SJCRH30 (cell line): ENCODE results near the gene NEUROD4. TPM values are rescaled to one million over a fixed set of nuclear protein-coding genes. Genes with fewer than 3 reads are reported as not detected.

ENCODE experiments used
- DNase-seq, 2 experiments: peaks; one replicate each; pipeline ENCODE4 v3.0.0-alpha.2; 2015 to 2020
- H3K27ac ChIP-seq: fragments of 250-450 bp; sonication (Bioruptor Pico); 2 replicates; pipeline ENCODE4 v1.5.1; 2020; ENCODE audit warnings: mild to moderate bottlenecking, moderate library complexity
- H3K27me3 ChIP-seq: fragments of 250-450 bp; sonication (Bioruptor Pico); 2 replicates; pipeline ENCODE4 v1.5.1; 2020; ENCODE audit warnings: mild to moderate bottlenecking, moderate library complexity
- H3K36me3 ChIP-seq: fragments of 250-450 bp; sonication (Bioruptor Pico); 2 replicates; pipeline ENCODE4 v1.5.1; 2020; ENCODE audit warnings: mild to moderate bottlenecking, moderate library complexity
- H3K4me1 ChIP-seq: fragments of 250-450 bp; sonication (Bioruptor Pico); 2 replicates; pipeline ENCODE4 v1.5.1; 2020; ENCODE audit warnings: mild to moderate bottlenecking, moderate library complexity
- H3K4me3 ChIP-seq: fragments of 250-450 bp; sonication (Bioruptor Pico); 2 replicates; pipeline ENCODE4 v1.5.1; 2020; ENCODE audit warnings: mild to moderate bottlenecking, moderate library complexity
- H3K9me3 ChIP-seq: fragments of 250-450 bp; sonication (Bioruptor Pico); replicated peaks from 2 replicates; pipeline ENCODE4 v1.5.1; 2020; ENCODE audit warnings: mild to moderate bottlenecking, moderate library complexity
- total RNA-seq: library from RNA; depleted of rRNA; stranded (reverse); fragments of >200 nt; shearing (Covaris generic); gene quantifications from 2 replicates; pipeline ENCODE4 v1.2.3, GENCODE V29; 2014

The NEUROD4 gene
- total RNA-seq, 1 experiment from 2014 or later: not detected

GRCh38 chr12:55025508-55025907 is 5.7 kb downstream of the NEUROD4 start:
- Histone ChIP-seq H3K27me3 (no peaks in the 10 kb centered on the region), H3K4me3 (no peak overlapping the region)

GRCh38 chr12:55034218-55034617 is 14.4 kb downstream of the NEUROD4 start:
- H3K27ac ChIP-seq: no peak overlapping the region
- DNase-seq: no peak

More at GRCh38 chr12:55025508-55025907, 5.7 kb downstream of the NEUROD4 start:
- H3K4me1 ChIP-seq: no peaks in the 10 kb centered on the region
- H3K36me3 ChIP-seq: no peaks in the 10 kb centered on the region
- no peak overlapping the region for H3K27ac ChIP-seq
- no peaks in the 10 kb centered on the region for H3K9me3 ChIP-seq
- DNase-seq: no peak

GRCh38 chr12:55036326-55037115 is 16.7 kb downstream of the NEUROD4 start:
- no peak overlapping the region for H3K27ac ChIP-seq
- H3K27me3 ChIP-seq: no peaks in the 10 kb centered on the region
- no peaks in the 10 kb centered on the region for H3K36me3 ChIP-seq
- no peak for DNase-seq
- no peaks in the 10 kb centered on the region for H3K4me1 ChIP-seq
- H3K4me3 ChIP-seq: no peak overlapping the region
- H3K9me3 ChIP-seq: no peaks in the 10 kb centered on the region

More at GRCh38 chr12:55034218-55034617, 14.4 kb downstream of the NEUROD4 start:
- H3K36me3 ChIP-seq: no peaks in the 10 kb centered on the region
- H3K9me3 ChIP-seq: no peaks in the 10 kb centered on the region
- no peaks in the 10 kb centered on the region for H3K27me3 ChIP-seq
- no peaks in the 10 kb centered on the region for H3K4me1 ChIP-seq
- H3K4me3 ChIP-seq: no peak overlapping the region

- H3K4me1 ChIP-seq: no peaks in the 10 kb centered on the region
Observed at GRCh38 chr12:55037351-55037987, 17.7 kb downstream of the NEUROD4 start.

GRCh38 chr12:55039395-55040354 is 19.9 kb downstream of the NEUROD4 start:
- H3K9me3 ChIP-seq: no peaks in the 10 kb centered on the region
- H3K36me3 ChIP-seq: no peaks in the 10 kb centered on the region
- H3K4me3 ChIP-seq: no peak overlapping the region
- H3K4me1 ChIP-seq: no peaks in the 10 kb centered on the region
- H3K27ac ChIP-seq: no peak overlapping the region
- H3K27me3 ChIP-seq: no peaks in the 10 kb centered on the region
- no peak for DNase-seq

More at GRCh38 chr12:55037351-55037987, 17.7 kb downstream of the NEUROD4 start:
- peak in 1 of 2 experiments; percentile 27 for DNase-seq
- H3K4me3 ChIP-seq: no peak overlapping the region
- H3K36me3 ChIP-seq: no peaks in the 10 kb centered on the region
- H3K9me3 ChIP-seq: no peaks in the 10 kb centered on the region
- no peak overlapping the region for H3K27ac ChIP-seq
- H3K27me3 ChIP-seq: no peaks in the 10 kb centered on the region

- Histone ChIP-seq H3K36me3 (no peaks in the 10 kb centered on the region), H3K9me3 (no peaks in the 10 kb centered on the region), H3K4me3 (no peak overlapping the region), H3K27me3 (no peaks in the 10 kb centered on the region), H3K27ac (no peak overlapping the region), H3K4me1 (no peaks in the 10 kb centered on the region)
- DNase-seq: no peak
Observed at GRCh38 chr12:55041345-55042055, 21.7 kb downstream of the NEUROD4 start.

GRCh38 chr12:55043542-55043941 is 23.8 kb downstream of the NEUROD4 start:
- Histone ChIP-seq H3K27ac (no peak overlapping the region), H3K4me3 (no peak overlapping the region), H3K4me1 (no peaks in the 10 kb centered on the region), H3K9me3 (no peaks in the 10 kb centered on the region), H3K36me3 (no peaks in the 10 kb centered on the region), H3K27me3 (no peaks in the 10 kb centered on the region)
- DNase-seq: no peak

- Histone ChIP-seq H3K27me3 (no peaks in the 10 kb centered on the region), H3K4me3 (no peak overlapping the region)
- DNase-seq: no peak
Observed at GRCh38 chr12:55044135-55044534, 24.4 kb downstream of the NEUROD4 start.

GRCh38 chr12:55049676-55050075 is 29.9 kb downstream of the NEUROD4 start:
- Histone ChIP-seq H3K4me1 (no peaks in the 10 kb centered on the region), H3K36me3 (no peaks in the 10 kb centered on the region), H3K9me3 (no peaks in the 10 kb centered on the region), H3K4me3 (no peak overlapping the region), H3K27ac (no peak overlapping the region), H3K27me3 (no peaks in the 10 kb centered on the region)
- DNase-seq: no peak

More at GRCh38 chr12:55044135-55044534, 24.4 kb downstream of the NEUROD4 start:
- Histone ChIP-seq H3K4me1 (no peaks in the 10 kb centered on the region), H3K9me3 (no peaks in the 10 kb centered on the region), H3K27ac (no peak overlapping the region), H3K36me3 (no peaks in the 10 kb centered on the region)

- no peaks in the 10 kb centered on the region for H3K36me3 ChIP-seq
- H3K4me3 ChIP-seq: no peak overlapping the region
- H3K27ac ChIP-seq: no peak overlapping the region
- no peak for DNase-seq
- H3K4me1 ChIP-seq: no peaks in the 10 kb centered on the region
- no peaks in the 10 kb centered on the region for H3K9me3 ChIP-seq
- no peaks in the 10 kb centered on the region for H3K27me3 ChIP-seq
Observed at GRCh38 chr12:55051197-55051947, 31.6 kb downstream of the NEUROD4 start.

- Histone ChIP-seq H3K36me3 (no peaks in the 10 kb centered on the region), H3K27me3 (no peaks in the 10 kb centered on the region), H3K4me1 (peaks cover 9% of the 10 kb centered on the region), H3K4me3 (no peak overlapping the region), H3K27ac (no peak overlapping the region; the same call in 1 of the 2 replicates), H3K9me3 (no peaks in the 10 kb centered on the region)
- DNase-seq: peak; percentile 64 to 75
Observed at GRCh38 chr12:55057481-55057880, 37.7 kb downstream of the NEUROD4 start.

GRCh38 chr12:55058082-55058481 is 38.3 kb downstream of the NEUROD4 start:
- DNase-seq: no peak
- Histone ChIP-seq H3K4me3 (no peak overlapping the region), H3K36me3 (no peaks in the 10 kb centered on the region), H3K9me3 (no peaks in the 10 kb centered on the region), H3K27me3 (no peaks in the 10 kb centered on the region), H3K4me1 (peaks cover 9% of the 10 kb centered on the region), H3K27ac (no peak overlapping the region)

- no peaks in the 10 kb centered on the region for H3K27me3 ChIP-seq
- no peak overlapping the region for H3K27ac ChIP-seq
- H3K9me3 ChIP-seq: no peaks in the 10 kb centered on the region
- H3K4me1 ChIP-seq: peaks cover 9% of the 10 kb centered on the region
- H3K36me3 ChIP-seq: no peaks in the 10 kb centered on the region
- H3K4me3 ChIP-seq: no peak overlapping the region
- no peak for DNase-seq
Observed at GRCh38 chr12:55058776-55059175, 39.0 kb downstream of the NEUROD4 start.
